GM12874 (cell line): Measurements from ENCODE around the gene GARIN5A.

Source experiments
- TF ChIP-seq, protein P1 (sequence below): IDR thresholded peaks from 2 replicates; pipeline ENCODE4 v1.5.1; 2011; ENCODE audit warnings: low read depth, mild to moderate bottlenecking, control low read depth, low read length, moderate library complexity; ENCODE audit not compliant: insufficient read depth

The GARIN5A gene

GRCh38 chr19:50428772-50429463, 47.7 kb downstream of the GARIN5A start:
- TF ChIP-seq, protein P1, sequence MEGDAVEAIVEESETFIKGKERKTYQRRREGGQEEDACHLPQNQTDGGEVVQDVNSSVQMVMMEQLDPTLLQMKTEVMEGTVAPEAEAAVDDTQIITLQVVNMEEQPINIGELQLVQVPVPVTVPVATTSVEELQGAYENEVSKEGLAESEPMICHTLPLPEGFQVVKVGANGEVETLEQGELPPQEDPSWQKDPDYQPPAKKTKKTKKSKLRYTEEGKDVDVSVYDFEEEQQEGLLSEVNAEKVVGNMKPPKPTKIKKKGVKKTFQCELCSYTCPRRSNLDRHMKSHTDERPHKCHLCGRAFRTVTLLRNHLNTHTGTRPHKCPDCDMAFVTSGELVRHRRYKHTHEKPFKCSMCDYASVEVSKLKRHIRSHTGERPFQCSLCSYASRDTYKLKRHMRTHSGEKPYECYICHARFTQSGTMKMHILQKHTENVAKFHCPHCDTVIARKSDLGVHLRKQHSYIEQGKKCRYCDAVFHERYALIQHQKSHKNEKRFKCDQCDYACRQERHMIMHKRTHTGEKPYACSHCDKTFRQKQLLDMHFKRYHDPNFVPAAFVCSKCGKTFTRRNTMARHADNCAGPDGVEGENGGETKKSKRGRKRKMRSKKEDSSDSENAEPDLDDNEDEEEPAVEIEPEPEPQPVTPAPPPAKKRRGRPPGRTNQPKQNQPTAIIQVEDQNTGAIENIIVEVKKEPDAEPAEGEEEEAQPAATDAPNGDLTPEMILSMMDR: no peak

DNA sequence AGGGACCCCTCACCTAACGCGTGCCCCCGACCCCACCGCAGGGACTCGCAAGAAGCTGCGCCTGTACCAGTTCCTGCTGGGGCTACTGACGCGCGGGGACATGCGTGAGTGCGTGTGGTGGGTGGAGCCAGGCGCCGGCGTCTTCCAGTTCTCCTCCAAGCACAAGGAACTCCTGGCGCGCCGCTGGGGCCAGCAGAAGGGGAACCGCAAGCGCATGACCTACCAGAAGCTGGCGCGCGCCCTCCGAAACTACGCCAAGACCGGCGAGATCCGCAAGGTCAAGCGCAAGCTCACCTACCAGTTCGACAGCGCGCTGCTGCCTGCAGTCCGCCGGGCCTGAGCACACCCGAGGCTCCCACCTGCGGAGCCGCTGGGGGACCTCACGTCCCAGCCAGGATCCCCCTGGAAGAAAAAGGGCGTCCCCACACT, 48.6 kb downstream of the GARIN5A start:
- TF ChIP-seq, protein P1: no peak

- TF ChIP-seq, protein P1: no peak
Measured at GRCh38 chr19:50427318-50427925, 49.2 kb downstream of the GARIN5A start.

DNA sequence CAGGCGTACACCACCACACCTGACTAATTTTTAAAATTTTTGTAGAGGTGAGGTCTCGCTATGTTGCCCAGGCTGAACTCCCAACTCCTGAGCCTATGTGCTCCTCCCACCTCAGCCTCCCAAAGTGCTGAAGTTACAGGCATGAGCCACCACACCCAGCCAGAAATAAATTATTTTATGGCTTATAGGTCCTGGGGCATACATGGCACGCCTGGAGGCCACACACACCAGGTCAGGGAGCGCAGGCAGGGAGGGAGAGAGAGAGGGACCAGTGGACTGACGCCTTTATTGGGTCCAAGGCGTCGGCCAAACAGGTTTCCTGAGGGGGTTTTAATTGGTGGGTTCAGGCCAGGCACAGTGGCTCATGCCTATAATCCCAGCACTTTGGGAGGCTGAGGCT, 51.1 kb downstream of the GARIN5A start:
- TF ChIP-seq, protein P1: no peak

GRCh38 chr19:50423279-50424113, 53.2 kb downstream of the GARIN5A start:
- TF ChIP-seq, protein P1: no peak

DNA sequence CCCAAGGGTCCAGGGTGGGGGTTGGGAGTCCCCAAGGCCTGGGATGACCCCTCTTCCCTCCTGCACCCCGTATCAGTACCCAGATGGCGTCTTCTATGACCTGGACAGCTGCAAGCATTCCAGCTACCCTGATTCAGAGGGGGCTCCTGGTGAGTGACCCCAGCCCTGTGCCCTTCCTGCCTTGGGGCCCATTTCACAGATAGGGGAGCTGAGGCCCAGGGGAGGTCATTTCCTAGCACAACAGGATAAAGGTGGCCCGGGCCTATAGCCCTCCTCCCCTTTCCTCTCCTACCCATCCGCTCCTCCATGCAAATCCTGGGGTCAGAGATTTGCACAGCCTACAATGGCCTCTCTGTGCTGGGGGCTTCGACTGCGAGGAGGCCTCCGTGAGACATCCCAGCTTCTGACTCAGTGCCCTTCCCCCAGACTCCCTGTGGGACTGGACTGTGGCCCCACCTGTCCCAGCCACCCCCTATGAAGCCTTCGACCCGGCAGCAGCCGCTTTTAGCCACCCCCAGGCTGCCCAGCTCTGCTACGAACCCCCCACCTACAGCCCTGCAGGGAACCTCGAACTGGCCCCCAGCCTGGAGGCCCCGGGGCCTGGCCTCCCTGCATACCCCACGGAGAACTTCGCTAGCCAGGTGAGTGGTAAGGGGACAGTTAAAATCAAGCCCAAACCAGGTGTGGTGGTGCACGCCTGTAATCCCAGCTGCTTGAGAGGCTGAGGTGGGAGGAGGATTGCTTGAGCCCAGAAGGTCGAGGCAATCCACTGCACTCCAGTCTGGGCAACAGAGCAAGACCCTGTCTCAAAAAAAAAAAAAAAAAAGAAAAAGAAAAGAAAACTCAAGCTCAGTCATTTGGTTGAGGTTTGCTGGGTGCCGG, 54.0 kb downstream of the GARIN5A start:
- TF ChIP-seq, protein P1: no peak

GRCh38 chr19:50420808-50421207, 55.8 kb downstream of the GARIN5A start:
- TF ChIP-seq, protein P1: no peak
